Epithelial cell of esophagus (primary cell): ENCODE data around the gene CTSD.

ENCODE experiments used
- DNase-seq: peaks from one replicate; pipeline ENCODE4 v3.0.0; 2010; ENCODE audit warnings: low read depth
- H3K4me3 ChIP-seq: 2 replicates; pipeline ENCODE4 v1.5.1; 2011; ENCODE audit warnings: mild to moderate bottlenecking, low read length, control low read depth
- TF ChIP-seq, protein P1 (sequence below): IDR thresholded peaks from 2 replicates; pipeline ENCODE4 v1.5.1; 2011; ENCODE audit warnings: low read depth, mild to moderate bottlenecking, low read length, control low read depth, inconsistent platforms; ENCODE audit not compliant: insufficient read depth; ENCODE audit errors: missing control alignments

CTSD gene

DNA sequence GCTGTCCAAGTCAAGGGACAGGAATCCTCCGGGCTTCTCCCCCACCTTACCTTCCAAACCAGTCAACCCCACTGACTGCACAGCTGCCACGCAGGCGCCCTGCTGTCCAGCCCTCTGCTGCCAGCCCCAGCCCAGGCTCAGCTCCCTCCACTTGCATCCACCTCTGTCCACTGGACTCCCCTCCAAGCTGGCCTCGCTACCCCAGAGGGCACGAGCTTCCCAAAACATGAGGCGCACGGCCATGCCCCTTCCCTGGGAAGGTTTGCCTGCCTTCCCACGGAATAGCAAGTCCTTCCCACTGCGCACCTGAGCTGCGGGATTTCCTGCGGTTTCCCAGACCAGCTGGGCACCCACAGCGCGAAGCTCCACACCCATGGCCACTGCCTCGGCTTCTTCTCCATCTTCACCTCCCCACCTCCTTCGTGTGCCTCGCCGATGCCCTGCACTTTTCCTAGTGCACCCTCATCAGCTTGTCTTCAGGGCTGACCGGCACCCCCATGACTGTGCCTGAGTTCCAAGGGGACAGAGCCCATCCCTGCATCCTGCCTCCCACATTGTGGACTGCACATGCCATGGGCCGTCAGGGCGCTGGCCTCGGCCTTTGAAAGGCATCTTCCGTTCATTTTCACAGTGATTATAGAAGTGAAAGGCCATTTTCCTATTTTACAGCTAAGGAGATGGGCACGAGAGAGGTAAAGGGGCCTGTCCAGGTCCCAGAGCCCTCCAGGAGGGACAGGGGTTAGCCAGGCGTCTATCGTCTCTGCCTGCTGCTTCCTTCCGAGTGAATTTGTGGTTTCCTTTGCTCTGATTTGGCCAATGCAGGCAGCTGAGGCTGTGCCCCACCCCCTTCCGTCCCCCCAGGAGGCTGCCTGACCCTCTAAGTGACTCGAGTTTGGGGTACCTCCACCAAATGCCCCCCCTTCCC, 29.7 kb downstream of the CTSD start:
- H3K4me3 ChIP-seq: no peak overlapping the region
- no peak for DNase-seq
- TF ChIP-seq, protein P1, sequence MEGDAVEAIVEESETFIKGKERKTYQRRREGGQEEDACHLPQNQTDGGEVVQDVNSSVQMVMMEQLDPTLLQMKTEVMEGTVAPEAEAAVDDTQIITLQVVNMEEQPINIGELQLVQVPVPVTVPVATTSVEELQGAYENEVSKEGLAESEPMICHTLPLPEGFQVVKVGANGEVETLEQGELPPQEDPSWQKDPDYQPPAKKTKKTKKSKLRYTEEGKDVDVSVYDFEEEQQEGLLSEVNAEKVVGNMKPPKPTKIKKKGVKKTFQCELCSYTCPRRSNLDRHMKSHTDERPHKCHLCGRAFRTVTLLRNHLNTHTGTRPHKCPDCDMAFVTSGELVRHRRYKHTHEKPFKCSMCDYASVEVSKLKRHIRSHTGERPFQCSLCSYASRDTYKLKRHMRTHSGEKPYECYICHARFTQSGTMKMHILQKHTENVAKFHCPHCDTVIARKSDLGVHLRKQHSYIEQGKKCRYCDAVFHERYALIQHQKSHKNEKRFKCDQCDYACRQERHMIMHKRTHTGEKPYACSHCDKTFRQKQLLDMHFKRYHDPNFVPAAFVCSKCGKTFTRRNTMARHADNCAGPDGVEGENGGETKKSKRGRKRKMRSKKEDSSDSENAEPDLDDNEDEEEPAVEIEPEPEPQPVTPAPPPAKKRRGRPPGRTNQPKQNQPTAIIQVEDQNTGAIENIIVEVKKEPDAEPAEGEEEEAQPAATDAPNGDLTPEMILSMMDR: no peak

GRCh38 chr11:1733009-1733715, 30.6 kb downstream of the CTSD start:
- no peak for DNase-seq
- H3K4me3 ChIP-seq: no peak overlapping the region
- TF ChIP-seq, protein P1: no peak

DNA sequence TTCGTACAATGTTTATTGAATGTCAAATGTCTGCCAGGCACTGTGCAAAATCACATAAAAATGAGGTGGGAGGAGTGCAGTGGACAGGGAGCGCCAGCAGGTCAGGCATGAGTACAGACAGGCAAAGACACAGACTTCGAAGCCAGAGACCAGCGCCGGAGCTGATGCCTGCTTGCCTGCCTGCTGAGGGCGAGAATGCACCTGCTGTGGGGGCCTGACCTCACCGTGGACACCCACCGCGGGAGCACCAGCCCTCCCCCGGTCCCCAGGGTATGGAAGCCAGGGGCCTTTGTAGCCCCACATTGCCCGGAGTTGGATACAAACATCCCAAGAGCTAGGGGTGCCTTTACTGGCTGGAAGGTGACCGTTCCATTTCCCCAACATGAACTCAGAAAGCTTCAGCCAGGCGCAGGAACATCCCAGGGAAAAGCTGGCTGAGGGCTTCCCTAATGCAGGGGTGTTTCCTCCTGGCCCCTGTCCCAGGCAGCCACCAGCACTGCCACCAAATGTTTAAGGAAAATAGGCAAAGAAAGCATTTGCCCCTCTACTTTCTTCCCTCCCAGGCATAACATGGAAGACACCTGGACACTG, 31.2 kb downstream of the CTSD start:
- no peak overlapping the region for H3K4me3 ChIP-seq
- no peak for DNase-seq
- TF ChIP-seq, protein P1: no peak

- TF ChIP-seq, protein P1: no peak
- no peak for DNase-seq
- H3K4me3 ChIP-seq: no peak overlapping the region
Observed at GRCh38 chr11:1731451-1732059, 32.2 kb downstream of the CTSD start.

DNA sequence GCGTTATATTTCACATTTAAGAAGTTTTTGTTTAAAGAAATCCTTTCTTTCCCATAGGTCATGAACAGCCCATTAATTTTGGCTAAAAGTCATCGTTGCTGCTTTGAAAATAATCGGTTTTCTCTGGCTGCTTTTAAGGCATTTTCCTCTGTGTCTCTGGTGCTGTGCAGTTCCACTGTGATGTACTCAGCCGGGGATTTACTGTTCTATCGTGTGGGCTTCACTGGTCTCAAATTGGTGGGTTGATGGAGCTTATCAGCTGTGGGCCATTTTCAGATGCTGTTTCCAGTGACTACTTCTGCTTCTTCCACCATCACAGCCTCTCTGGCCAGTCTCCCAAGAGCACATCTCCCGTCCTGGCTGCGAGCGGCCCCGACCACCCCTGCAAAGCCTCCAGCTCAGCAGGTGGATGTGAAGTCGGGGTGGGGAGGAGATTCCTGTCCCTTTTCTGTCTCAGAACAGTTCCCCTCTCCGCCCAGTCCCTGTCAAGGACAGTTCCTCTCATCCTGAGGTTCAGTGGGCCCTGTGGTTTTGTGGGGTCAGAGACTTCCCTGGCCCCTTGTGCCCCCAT, 33.6 kb downstream of the CTSD start:
- DNase-seq: no peak
- TF ChIP-seq, protein P1: no peak
- no peak overlapping the region for H3K4me3 ChIP-seq

DNA sequence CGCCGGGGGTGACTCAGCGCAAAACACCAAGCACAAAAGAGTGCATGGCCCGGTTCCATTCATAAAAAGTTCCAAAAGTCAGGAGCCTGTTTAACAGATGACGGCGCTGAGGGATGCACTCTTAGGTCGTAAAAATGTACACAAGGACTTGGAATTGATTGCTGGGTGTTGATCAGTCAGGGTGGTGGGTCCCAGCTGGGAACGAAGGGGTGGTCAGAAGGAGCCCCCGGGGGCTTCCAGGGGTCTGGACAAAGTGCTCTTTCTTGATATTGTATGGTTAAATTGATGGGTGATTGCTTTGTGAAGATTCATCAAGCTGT, 34.1 kb downstream of the CTSD start:
- no peak overlapping the region for H3K4me3 ChIP-seq
- no peak for DNase-seq
- TF ChIP-seq, protein P1: no peak
